ENCODE measurements around the gene LRRIQ3. TPM values are rescaled to one million over a fixed set of nuclear protein-coding genes. Genes with fewer than 3 reads are reported as not detected.

The LRRIQ3 gene
- total RNA-seq, 4 donors from 2014 or later, result 0.17 to 0.33 TPM; not detected in 2

GRCh38 chr1:74236440-74236839 lies 38.5 kb upstream of the LRRIQ3 start:
- H3K4me3 ChIP-seq, result no peak overlapping the region
- no peaks in the 10 kb centered on the region for H3K4me1 ChIP-seq
- no peak for DNase-seq (ENCODE audit: extremely low spot score)
- no peaks in the 10 kb centered on the region for H3K27me3 ChIP-seq
- H3K9me3 ChIP-seq, result no peaks in the 10 kb centered on the region
- peaks cover 0 to 11% (median 3%) of the 10 kb centered on the region in 4 donors for H3K36me3 ChIP-seq
- TF ChIP-seq POLR2A (IDR thresholded peaks at IDR 0.05; ENCODE audit: low read depth), result no peak
- TF ChIP-seq EP300 (IDR thresholded peaks at IDR 0.05), result no peak
- no peak for TF ChIP-seq POLR2AphosphoS5 (IDR thresholded peaks at IDR 0.05)
- no peak for TF ChIP-seq CTCF (IDR thresholded peaks at IDR 0.05)
- intact Hi-C loops (cut with DNase I), result no loop called here
- no peak overlapping the region for H3K27ac ChIP-seq (replicated peaks in 1 of 4)
- 98% methylated on average over 3 of the region's 3 CpGs for WGBS

GRCh38 chr1:74235153-74235552 lies 37.2 kb upstream of the LRRIQ3 start, which contains the start of gene TNNI3K:
TNNI3K (plus strand) TSS chr1:74235387; CDS start chr1:74235452, 65 bp downstream.
- intact Hi-C loops (cut with DNase I), result no loop called here
- no peak within 1 kb of the TSS for H3K4me3 ChIP-seq
- H3K36me3 ChIP-seq, result peaks cover 0 to 11% (median 3%) of the 10 kb centered on the region in 4 donors
- no peak for DNase-seq (ENCODE audit: extremely low spot score)
- no peaks in the 10 kb centered on the region for H3K9me3 ChIP-seq
- TF ChIP-seq POLR2AphosphoS5 (IDR thresholded peaks at IDR 0.05) (no peak), POLR2A (IDR thresholded peaks at IDR 0.05; ENCODE audit: low read depth) (no peak), EP300 (IDR thresholded peaks at IDR 0.05) (no peak), CTCF (IDR thresholded peaks at IDR 0.05) (no peak)
- H3K4me1 ChIP-seq, result no peaks in the 10 kb centered on the region
- H3K27ac ChIP-seq (replicated peaks in 1 of 4), result no peak within 1 kb of the TSS
- WGBS, result 79% methylated on average over 2 of the region's 2 CpGs
- no peaks in the 10 kb centered on the region for H3K27me3 ChIP-seq

- no peak for TF ChIP-seq POLR2A (IDR thresholded peaks at IDR 0.05; ENCODE audit: low read depth)
- Histone ChIP-seq H3K9me3 (no peaks in the 10 kb centered on the region), H3K27me3 (no peaks in the 10 kb centered on the region), H3K4me1 (no peaks in the 10 kb centered on the region), H3K27ac (replicated peaks in 1 of 4) (no peak overlapping the region), H3K4me3 (no peak overlapping the region), H3K36me3 (no peaks in the 10 kb centered on the region)
- intact Hi-C loops (cut with DNase I), result no loop called here
- DNase-seq (ENCODE audit: extremely low spot score), result no peak
- 94% methylated on average over 2 of the region's 3 CpGs for WGBS
These were observed 25.5 kb upstream of the LRRIQ3 start for GRCh38 chr1:74223453-74223852.

GRCh38 chr1:74222701-74223100 lies 24.7 kb upstream of the LRRIQ3 start:
- H3K9me3 ChIP-seq, result no peaks in the 10 kb centered on the region
- no peak overlapping the region for H3K27ac ChIP-seq (replicated peaks in 1 of 4)
- no peaks in the 10 kb centered on the region for H3K36me3 ChIP-seq
- H3K4me1 ChIP-seq, result no peaks in the 10 kb centered on the region
- intact Hi-C loops (cut with DNase I), result no loop called here
- no peak for TF ChIP-seq POLR2AphosphoS5 (IDR thresholded peaks at IDR 0.05)
- no peak for TF ChIP-seq POLR2A (IDR thresholded peaks at IDR 0.05; ENCODE audit: low read depth)
- TF ChIP-seq EP300 (IDR thresholded peaks at IDR 0.05), result no peak
- no peak for TF ChIP-seq CTCF (IDR thresholded peaks at IDR 0.05)
- 97% methylated on average over 5 of the region's 5 CpGs for WGBS
- H3K27me3 ChIP-seq, result no peaks in the 10 kb centered on the region
- DNase-seq (ENCODE audit: extremely low spot score), result no peak
- no peak overlapping the region for H3K4me3 ChIP-seq

GRCh38 chr1:74215229-74215628 lies 17.3 kb upstream of the LRRIQ3 start:
- WGBS, result 100% methylated on average over 1 of the region's 1 CpG
- intact Hi-C loops (cut with DNase I), result no loop called here
- Histone ChIP-seq H3K9me3 (no peaks in the 10 kb centered on the region), H3K4me3 (no peak overlapping the region), H3K27me3 (no peaks in the 10 kb centered on the region), H3K4me1 (no peaks in the 10 kb centered on the region), H3K36me3 (no peaks in the 10 kb centered on the region), H3K27ac (replicated peaks in 1 of 4) (no peak overlapping the region)
- DNase-seq (ENCODE audit: extremely low spot score), result no peak
- TF ChIP-seq CTCF (IDR thresholded peaks at IDR 0.05) (no peak), POLR2A (IDR thresholded peaks at IDR 0.05; ENCODE audit: low read depth) (no peak), EP300 (IDR thresholded peaks at IDR 0.05) (no peak), POLR2AphosphoS5 (IDR thresholded peaks at IDR 0.05) (no peak)
